ENCODE measurements around the gene P2RX4.

DNA sequence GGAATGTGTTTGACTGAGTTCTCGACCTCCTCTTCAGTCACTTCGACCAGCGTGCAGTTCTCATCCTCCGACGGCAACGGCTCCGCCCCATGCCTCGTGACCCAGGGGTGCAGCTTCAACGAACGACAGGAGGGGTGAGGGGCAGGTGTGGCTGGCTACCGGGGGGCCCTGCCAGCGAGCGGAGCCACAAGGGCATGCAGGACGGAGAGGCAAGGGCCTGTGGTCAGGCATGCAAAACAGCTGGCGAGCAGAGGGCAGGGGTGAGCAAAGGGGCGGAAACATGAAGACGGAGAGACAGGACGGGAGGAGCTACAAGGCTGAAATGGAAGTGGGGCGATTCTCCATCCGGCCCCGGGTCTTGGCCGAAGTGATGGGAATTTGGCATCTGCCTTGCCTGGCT is 38.7 kb downstream of the P2RX4 start:
- TF ChIP-seq POLR2A (IDR thresholded peaks at IDR 0.05) = no peak
- TF ChIP-seq, protein P1, sequence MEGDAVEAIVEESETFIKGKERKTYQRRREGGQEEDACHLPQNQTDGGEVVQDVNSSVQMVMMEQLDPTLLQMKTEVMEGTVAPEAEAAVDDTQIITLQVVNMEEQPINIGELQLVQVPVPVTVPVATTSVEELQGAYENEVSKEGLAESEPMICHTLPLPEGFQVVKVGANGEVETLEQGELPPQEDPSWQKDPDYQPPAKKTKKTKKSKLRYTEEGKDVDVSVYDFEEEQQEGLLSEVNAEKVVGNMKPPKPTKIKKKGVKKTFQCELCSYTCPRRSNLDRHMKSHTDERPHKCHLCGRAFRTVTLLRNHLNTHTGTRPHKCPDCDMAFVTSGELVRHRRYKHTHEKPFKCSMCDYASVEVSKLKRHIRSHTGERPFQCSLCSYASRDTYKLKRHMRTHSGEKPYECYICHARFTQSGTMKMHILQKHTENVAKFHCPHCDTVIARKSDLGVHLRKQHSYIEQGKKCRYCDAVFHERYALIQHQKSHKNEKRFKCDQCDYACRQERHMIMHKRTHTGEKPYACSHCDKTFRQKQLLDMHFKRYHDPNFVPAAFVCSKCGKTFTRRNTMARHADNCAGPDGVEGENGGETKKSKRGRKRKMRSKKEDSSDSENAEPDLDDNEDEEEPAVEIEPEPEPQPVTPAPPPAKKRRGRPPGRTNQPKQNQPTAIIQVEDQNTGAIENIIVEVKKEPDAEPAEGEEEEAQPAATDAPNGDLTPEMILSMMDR (IDR thresholded peaks at IDR 0.05) = no peak

Measured in adrenal gland (tissue), 5 donors.